ENCODE data around the gene TNFRSF6B.
"Not testable (repeated sequence)": the region's sequence is repeated elsewhere in the genome, so short reads cannot be mapped to it uniquely, and the experiment has no call there.

The TNFRSF6B gene

DNA sequence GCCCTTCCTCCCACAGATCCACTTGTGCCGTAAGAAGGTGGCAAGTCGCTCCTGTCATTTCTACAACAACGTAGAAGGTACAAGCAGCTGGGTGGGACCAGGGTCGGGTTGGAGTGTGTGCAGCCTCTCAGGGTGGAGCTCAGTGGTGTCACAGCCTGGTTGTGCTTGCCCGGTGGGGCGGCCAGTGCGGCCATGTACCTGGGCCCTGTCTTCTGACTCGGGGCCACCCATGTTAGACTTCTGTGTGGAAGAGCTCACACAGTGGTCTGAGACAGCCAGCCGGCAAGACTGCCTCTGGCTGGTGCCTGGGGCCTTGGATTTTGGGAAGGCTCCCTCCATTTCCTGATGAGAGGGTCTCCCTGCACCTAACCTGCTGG is 33.7 kb upstream of the TNFRSF6B start:
- DNase-seq (ENCODE audit: low spot score): no peak

DNA sequence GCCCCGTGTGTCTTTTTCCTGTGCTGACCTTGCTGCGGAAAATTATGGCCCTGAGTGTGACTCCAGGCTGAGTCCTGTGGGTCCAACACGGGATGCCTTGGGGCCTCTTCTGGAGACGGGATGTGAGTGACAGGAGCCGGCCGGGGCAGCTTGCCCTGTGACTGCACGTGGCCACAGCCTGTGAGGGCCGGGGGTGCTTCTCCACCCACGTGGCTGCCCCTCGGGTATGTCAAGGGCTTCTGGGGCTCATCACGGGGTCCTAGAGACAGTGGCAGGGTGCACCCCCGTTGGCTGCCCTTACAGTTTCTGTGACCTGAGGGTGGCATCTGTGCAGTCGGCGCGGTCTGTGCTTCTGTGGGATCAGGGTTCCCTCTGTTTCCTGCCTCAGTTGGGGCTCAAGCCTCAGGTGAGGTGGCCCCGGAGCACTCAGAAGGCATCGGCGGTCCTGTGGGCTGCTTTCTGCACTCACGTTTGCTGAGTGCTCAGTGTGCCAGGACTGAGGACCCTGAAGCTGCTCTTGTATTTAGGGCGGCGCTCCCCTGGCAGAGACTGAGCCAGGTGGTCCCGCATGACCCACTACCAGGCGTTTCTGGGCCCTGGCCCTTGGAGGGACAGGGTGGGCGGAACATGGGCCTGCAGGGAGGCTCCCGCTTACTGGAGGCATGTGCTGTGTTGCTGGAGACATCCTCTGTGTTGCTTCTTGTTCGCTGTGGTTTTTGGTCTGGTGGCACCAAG is 33.0 kb upstream of the TNFRSF6B start:
- no peak for DNase-seq (ENCODE audit: low spot score)

GRCh38 chr20:63664143-63664851 is 32.2 kb upstream of the TNFRSF6B start:
- no peak for DNase-seq (ENCODE audit: low spot score)

- DNase-seq (ENCODE audit: low spot score): no peak
Measured at GRCh38 chr20:63664861-63665594, 31.4 kb upstream of the TNFRSF6B start.

- no peak for DNase-seq (ENCODE audit: low spot score)
Measured at GRCh38 chr20:63665708-63666107, 30.7 kb upstream of the TNFRSF6B start.

DNA sequence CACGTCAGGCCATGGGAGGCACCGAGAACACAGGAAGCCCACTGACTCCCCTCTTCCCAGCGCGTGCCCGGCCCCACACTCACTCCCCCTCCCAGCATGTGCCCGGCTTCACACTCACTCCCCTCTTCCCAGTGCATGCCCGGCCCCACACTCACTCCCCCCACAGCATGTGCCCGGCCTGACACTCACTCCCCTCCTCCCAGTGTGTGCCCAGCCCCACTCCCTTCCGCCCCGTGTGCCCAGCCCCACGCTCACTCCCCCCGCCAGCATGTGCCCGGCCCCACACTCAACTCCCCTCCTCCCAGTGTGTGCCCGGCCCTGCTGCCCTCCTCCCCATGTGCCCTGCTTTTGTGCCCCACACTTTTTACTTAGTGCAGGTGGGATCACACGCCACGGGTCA is 28.6 kb upstream of the TNFRSF6B start:
- no peak for DNase-seq (ENCODE audit: low spot score)

DNA sequence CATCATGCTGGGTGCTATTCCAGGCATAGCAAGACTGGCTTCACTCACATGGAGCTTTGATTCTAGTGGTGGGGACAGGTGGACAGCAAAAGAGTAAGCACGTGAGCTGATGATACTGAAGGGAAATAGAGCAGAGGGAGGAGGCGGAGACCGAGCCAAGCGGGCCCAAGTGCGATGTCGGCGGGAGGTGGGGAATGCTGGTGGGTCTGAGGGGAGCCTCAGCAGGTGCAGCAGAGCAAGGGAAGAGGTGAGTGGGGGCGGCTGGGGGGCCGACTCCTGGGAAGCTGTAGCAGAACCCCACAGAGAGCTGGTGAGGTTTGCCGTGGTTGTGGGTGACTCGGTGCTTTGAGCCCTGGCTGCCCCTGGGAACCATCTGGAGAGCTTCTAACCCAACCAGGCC is 28.1 kb upstream of the TNFRSF6B start:
- DNase-seq (ENCODE audit: low spot score): no peak

DNA sequence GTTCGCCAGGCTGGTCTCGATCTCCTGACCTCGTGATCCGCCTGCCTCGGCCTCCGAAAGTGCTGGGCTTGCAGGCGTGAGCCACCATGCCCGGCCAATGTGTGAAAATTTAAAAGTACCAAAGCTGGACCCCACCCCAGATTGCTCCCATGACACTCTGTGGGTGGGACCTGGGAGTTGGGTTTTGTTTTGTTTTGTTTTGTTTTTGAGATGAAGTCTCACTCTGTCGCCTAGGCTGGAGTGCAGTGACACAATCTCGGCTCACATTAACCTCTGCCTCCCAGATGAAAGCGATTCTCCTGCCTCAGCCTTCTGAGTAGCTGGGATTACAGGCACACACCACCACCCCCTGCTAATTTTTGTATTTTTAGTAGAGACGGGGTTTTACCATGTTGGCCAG is 24.8 kb upstream of the TNFRSF6B start:
- DNase-seq (ENCODE audit: low spot score): not testable (repeated sequence)

DNA sequence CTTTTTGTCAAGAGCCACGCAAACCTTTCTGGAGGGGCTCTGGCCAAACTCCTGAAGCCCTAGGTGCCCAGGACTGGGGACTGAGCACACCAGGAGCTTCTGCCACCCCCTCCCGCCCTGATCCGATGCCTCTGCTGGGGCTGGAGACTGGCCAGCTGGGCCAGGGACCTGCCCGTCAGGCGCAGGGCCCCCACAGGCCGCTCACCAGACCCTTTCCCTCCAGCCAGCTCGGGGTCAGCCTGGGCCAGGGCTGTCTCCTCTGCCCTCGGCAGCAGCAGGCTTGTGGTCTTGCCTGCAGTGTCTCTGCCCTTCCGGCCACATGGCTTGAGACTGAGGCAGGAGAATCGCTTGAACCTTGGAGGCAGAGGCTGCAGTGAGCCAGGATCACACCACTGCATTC is 23.8 kb upstream of the TNFRSF6B start:
- no peak for DNase-seq (ENCODE audit: low spot score)

DNA sequence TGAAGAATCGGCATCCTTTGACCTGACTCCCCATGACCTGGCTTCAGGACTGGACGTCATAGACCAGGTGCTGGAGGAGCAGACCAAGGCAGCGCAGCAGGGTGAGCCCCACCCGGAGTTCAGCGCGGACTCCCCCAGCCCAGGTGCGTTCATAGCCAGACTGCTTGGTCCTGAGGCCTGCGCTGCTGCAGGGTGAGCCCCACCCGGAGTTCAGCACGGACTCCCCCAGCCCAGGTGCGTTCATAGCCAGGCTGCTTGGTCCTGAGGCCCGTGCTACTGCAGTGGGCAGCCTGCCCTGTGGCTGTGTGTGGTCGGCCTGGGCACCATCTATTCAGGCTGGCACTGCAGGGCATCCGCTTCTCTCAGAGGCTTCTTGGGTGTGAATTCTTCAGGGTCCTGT is 22.5 kb upstream of the TNFRSF6B start:
- no peak for DNase-seq (ENCODE audit: low spot score)

DNA sequence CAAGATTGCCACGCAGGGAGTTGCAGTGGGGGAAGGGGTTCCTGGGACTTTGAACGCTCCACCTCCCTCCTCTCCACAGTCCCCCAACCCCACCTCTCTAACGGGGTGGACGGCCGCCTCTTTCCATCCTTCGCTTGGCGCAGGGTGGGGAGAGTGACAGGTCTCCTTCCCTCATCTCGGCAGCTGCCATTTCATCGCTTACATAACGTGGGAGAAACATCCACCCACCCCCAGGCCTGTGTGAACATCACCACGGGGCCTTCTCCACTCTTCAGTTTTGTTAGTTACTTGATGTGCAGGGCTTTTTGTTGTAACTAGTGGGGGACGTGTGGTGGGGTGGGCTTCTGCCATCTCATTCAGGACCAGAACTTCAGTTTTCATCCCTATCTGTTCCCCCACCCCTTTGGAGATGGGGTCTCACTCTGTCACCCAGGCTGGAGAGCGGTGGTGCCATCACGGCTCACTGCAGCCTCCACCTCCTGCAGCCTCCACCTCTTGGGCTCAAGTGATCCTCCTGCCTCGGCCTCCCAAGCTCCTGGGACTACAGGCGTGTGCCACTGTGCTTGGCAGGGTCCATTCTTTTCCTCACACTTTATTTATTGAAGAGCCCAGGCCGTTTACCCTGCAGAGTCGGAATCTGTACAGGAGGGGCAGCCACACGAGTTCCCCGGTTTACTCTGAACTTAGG is 20.6 kb upstream of the TNFRSF6B start:
- no peak for DNase-seq (ENCODE audit: low spot score)

DNA sequence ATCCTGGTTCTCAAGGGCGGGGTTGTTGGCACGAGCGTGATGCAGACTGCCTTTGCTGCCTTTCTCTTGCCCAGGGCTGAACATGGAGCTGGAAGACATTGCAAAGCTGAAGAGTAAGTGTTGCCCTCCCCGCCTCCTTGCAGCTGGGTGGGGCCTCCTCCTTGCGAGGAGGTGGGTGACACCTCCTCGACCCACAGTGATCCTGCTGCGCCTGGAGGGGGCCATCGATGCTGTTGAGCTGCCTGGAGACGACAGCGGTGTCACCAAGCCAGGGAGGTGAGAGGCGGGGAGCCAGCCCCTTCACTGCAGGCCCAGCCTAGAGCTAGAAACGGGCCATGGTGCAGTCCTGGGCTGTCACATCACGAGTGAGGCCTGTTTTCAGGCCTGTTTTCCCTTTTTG is 18.4 kb upstream of the TNFRSF6B start:
- no peak for DNase-seq (ENCODE audit: low spot score)

- DNase-seq (ENCODE audit: low spot score): no peak
Measured at GRCh38 chr20:63678667-63679465, 17.6 kb upstream of the TNFRSF6B start.

DNA sequence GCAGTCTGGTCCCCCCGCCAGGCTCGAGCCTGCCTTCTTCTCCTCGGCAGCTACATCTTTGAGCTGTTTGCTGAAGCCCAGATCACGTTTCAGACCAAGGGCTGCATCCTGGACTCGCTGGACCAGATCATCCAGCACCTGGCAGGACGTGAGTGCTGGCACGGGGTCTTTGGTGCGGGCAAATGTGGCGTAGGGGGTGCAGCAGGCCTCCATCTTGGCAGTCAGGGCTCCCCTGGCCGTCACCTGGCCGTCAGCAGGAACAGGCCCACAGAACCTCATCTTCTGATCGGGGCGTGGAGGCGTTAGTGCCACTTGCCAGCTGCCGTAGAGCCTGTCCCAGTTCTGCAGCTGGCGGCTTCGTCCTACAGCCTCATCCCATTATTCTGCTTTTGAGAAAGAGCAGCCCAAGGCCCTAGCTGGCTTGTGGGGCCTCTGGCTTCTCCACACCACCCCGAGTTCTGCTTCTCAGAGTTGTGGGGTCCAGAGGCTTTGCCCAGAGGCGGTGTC is 16.6 kb upstream of the TNFRSF6B start:
- DNase-seq (ENCODE audit: low spot score): no peak

DNA sequence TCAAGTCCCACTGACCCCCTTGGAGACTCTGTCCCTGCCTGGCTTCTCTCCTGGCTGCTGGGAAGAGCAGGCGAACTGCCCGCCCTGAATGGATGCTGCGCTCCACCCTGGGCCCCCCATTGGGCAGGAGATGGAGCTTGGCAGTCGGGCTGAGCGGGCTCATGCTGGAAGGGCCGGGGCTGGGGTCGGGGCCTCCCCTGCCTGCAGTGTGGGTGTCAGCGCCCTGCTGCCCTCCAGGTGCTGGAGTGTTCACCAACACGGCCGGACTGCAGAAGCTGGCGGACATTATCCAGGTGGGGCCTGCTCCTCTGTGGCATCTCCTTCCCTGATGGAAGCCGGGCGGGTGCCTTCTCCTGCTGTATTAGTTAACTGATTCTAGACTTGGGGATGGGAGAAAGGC is 16.0 kb upstream of the TNFRSF6B start:
- no peak for DNase-seq (ENCODE audit: low spot score)

DNA sequence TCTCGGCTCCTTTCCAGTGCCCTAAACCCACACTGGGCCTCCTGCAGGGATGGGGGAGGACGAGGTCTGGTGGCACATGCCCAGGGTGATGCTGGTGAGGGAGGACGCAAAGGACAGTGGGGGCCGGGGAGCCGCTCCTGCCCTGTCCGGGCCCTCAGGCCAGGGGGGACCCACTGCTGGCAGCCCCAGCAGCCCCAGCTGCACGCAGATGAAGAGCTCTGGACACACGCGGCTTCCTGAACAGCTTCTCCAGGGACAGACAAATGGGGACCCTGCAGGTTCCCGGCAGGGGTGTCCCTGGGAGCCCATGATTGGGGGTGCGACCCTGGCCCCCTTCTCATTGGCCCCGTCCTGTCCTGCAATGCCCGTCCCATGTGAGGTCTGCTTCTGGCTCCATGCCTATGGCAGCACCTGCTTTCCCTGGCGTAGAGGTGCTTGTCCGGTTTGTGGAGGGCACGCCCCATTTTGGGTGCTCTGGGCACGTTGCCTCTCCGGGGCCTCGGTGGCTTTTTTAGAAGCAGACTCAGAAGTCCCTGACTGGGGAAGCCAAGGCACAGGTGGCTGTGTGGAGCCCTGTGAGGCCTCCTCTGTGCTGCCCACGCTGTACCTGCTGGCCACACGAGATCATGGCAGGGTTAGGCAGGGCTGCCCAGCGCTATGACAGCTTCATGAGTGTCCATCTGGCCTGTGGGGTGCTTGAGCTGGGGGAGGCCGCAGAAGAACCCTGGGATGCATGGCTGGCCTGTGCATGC is 15.4 kb upstream of the TNFRSF6B start:
- no peak for DNase-seq (ENCODE audit: low spot score)

GRCh38 chr20:63681609-63682142 is 14.8 kb upstream of the TNFRSF6B start:
- DNase-seq (ENCODE audit: low spot score): no peak

DNA sequence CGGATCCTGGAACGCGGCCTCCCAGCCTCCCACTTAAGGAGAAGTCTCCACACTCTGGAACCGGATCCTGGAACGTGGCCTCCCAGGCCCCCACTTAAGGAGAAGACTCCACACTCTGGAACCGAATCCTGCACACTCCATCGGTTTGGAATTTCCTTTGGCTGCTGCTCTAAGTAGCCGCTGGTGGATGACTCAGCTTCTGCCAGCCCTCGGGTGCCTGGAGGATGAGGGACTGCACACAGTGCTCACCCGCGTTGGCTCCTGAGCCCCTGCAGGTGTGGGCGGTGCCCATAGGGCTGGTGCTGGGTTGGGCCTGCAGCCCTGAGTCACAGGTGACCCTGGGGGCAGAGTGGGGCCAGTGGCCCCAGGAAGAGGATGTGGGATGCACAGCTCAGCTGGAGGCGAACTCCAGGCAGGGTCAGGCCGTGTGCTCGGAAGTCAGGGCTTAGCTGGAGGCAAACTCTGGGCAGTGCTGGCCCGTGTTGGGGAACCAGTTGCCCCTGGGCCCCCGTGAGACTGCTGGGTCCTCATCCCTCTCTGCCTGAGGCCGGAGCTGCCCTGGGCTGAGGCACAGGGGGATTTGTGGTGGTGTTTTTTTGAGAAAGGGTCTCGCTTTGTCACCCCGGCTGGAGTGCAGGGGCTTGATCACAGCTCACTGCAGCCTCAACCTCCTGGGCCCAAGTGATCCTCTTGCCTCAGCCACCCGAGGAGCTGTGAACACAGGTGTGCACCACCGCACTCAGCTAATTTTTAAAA is 13.9 kb upstream of the TNFRSF6B start:
- DNase-seq (ENCODE audit: low spot score): peak; percentile 95

GRCh38 chr20:63685269-63686026 is 11.0 kb upstream of the TNFRSF6B start:
- DNase-seq (ENCODE audit: low spot score): no peak
